Adipocyte (in vitro differentiated cells): ENCODE results near the gene OR8H2.

Experiments
- DNase-seq: peaks from one replicate; pipeline ENCODE4 v3.0.0-alpha.2; 2015; ENCODE audit warnings: low read depth
- H3K27me3 ChIP-seq: replicated peaks from 2 replicates; pipeline ENCODE4 v1.7.0; 2013; ENCODE audit warnings: mild to moderate bottlenecking, low read length, moderate library complexity; ENCODE audit not compliant: control insufficient read depth, insufficient read depth
- H3K36me3 ChIP-seq: 2 replicates; pipeline ENCODE4 v1.7.0; 2013; ENCODE audit warnings: low read length, mild to moderate bottlenecking, moderate library complexity; ENCODE audit not compliant: control insufficient read depth, insufficient read depth, severe bottlenecking
- H3K4me1 ChIP-seq: 2 replicates; pipeline ENCODE4 v1.7.0; 2013; ENCODE audit warnings: mild to moderate bottlenecking, low read length, moderate library complexity; ENCODE audit not compliant: control insufficient read depth, insufficient read depth
- H3K4me3 ChIP-seq: 2 replicates; pipeline ENCODE4 v1.7.0; 2013; ENCODE audit warnings: mild to moderate bottlenecking, low read length, moderate library complexity
- H3K9ac ChIP-seq: 2 replicates; pipeline ENCODE4 v1.7.0; 2013; ENCODE audit warnings: mild to moderate bottlenecking, low read length, moderate library complexity
- H3K9me3 ChIP-seq: 2 replicates; pipeline ENCODE4 v1.7.0; 2013; ENCODE audit warnings: mild to moderate bottlenecking, low read length, moderate library complexity; ENCODE audit not compliant: control insufficient read depth

OR8H2 gene

DNA sequence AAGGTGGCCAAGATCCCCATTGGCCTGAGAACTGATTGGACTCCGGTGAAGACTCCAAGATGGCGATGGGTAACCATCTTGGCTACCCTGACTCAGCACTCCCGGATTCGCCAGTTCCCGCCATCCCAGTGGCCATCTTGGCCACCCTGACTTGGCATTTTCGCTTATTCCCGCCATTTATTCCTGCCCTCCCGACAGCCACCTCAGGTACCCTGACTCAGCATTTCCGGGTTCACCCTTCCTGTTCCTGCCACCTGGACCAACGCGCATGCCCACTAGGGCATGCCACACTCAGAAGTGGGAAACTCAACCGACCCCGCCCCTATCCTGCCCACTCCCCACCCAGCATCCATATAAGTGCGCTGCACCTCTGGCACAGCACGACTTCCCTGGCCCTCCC, 48.8 kb downstream of the OR8H2 start:
- Histone ChIP-seq H3K36me3 (no peaks in the 10 kb centered on the region), H3K4me3 (no peak overlapping the region), H3K9me3 (peaks cover 5% of the 10 kb centered on the region), H3K9ac (no peak overlapping the region), H3K27me3 (no peaks in the 10 kb centered on the region), H3K4me1 (no peaks in the 10 kb centered on the region)
- DNase-seq: no peak
